ENCODE measurements around the gene PTPRK.

- TF ChIP-seq, protein P1, sequence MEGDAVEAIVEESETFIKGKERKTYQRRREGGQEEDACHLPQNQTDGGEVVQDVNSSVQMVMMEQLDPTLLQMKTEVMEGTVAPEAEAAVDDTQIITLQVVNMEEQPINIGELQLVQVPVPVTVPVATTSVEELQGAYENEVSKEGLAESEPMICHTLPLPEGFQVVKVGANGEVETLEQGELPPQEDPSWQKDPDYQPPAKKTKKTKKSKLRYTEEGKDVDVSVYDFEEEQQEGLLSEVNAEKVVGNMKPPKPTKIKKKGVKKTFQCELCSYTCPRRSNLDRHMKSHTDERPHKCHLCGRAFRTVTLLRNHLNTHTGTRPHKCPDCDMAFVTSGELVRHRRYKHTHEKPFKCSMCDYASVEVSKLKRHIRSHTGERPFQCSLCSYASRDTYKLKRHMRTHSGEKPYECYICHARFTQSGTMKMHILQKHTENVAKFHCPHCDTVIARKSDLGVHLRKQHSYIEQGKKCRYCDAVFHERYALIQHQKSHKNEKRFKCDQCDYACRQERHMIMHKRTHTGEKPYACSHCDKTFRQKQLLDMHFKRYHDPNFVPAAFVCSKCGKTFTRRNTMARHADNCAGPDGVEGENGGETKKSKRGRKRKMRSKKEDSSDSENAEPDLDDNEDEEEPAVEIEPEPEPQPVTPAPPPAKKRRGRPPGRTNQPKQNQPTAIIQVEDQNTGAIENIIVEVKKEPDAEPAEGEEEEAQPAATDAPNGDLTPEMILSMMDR (IDR thresholded peaks at IDR 0.05 in 4 of 5, conservative IDR thresholded peaks at IDR 0.05 in 1 of 5) = no peak
- TF ChIP-seq POLR2A (IDR thresholded peaks at IDR 0.05) = no peak
These were observed 455.3 kb downstream of the PTPRK start for GRCh38 chr6:128065072-128065471.
